GM23338 (cell line): Measurements from ENCODE around the gene REPIN1.
A peak's percentile ranks its signal among the peaks of the same experiment; 100 is the strongest.

Experiments used
- CTCF ChIP-seq, 2 experiments: fragments of 200-600 bp in 1 of 2; sonication (generic) in 1 of 2; conservative IDR thresholded peaks; 2 replicates each; pipeline versions ENCODE4 v1.5.1 to v1.6.1; 2016 to 2017; ENCODE audit warnings: antibody characterized with exemption in 2 of 2, low read depth in 2 of 2, mild to moderate bottlenecking in 2 of 2, moderate library complexity in 1 of 2
- EZH2 ChIP-seq: fragments of 200-600 bp; sonication (generic); IDR thresholded peaks from one replicate; pipeline ENCODE4 v1.8.0; 2017; ENCODE audit warnings: antibody characterized with exemption, mild to moderate bottlenecking, low read depth; ENCODE audit not compliant: unreplicated experiment
- JUNB ChIP-seq: IDR thresholded peaks from one replicate; pipeline ENCODE4 v1.6.1; 2016; ENCODE audit warnings: antibody characterized with exemption; ENCODE audit not compliant: unreplicated experiment
- POLR2AphosphoS5 ChIP-seq: IDR thresholded peaks from 2 replicates; pipeline ENCODE4 v1.6.1; 2016; ENCODE audit warnings: antibody characterized with exemption, low read depth
- REST ChIP-seq: IDR thresholded peaks from one replicate; pipeline ENCODE4 v1.6.1; 2018; ENCODE audit warnings: antibody characterized with exemption; ENCODE audit not compliant: unreplicated experiment

GRCh38 chr7:150356265-150356897 is 12.2 kb upstream of the REPIN1 start:
- peak; percentile 73 to 80 for TF ChIP-seq CTCF (conservative IDR thresholded peaks at IDR 0.05; ENCODE audit: low read depth in 2 of 2)
- TF ChIP-seq REST = no peak
- no peak for TF ChIP-seq EZH2
- no peak for TF ChIP-seq POLR2AphosphoS5
- no peak for TF ChIP-seq JUNB
